PC-3 (cell line): ENCODE data around the gene CPS1.

Experiments
- CTCF ChIP-seq: fragments of 300-600 bp; sonication (generic); conservative IDR thresholded peaks from 2 replicates; pipeline ENCODE4 v1.5.1; 2017; ENCODE audit warnings: antibody characterized with exemption, low read depth, mild to moderate bottlenecking, low read length
- EZH2 ChIP-seq: fragments of 300-600 bp; sonication (generic); IDR thresholded peaks from one replicate; pipeline ENCODE4 v1.6.1; 2017; ENCODE audit warnings: antibody characterized with exemption, mild to moderate bottlenecking, low read length; ENCODE audit not compliant: unreplicated experiment
- EZH2phosphoT487 ChIP-seq: fragments of 300-600 bp; sonication (generic); IDR thresholded peaks from 2 replicates; pipeline ENCODE4 v1.6.1; 2018; ENCODE audit warnings: mild to moderate bottlenecking, antibody characterized with exemption, low read length, borderline replicate concordance

GRCh38 chr2:210523650-210524289, 32.6 kb upstream of the CPS1 start:
- TF ChIP-seq CTCF (no peak), EZH2 (no peak), EZH2phosphoT487 (no peak)
